Activated CD8-positive, alpha-beta memory T cell treated with anti-CD3 and anti-CD28 coated beads, Interleukin-2, amount 50 U/mL, for 1 hour (primary cell): ENCODE data around the gene PDYN.

ENCODE experiments used
- DNase-seq: peaks from one replicate; pipeline ENCODE4 v3.0.0-alpha.2; 2020; ENCODE audit errors: extremely low read depth

The PDYN gene

GRCh38 chr20:1995531-1996310, 1.9 kb upstream of the PDYN start:
- no peak for DNase-seq

- no peak for DNase-seq
Measured at GRCh38 chr20:1994627-1995026, 769 bp upstream of the PDYN start.

- no peak for DNase-seq
Measured at GRCh38 chr20:1992359-1993110, 1.3 kb downstream of the PDYN start.

- no peak for DNase-seq
Measured at GRCh38 chr20:1987826-1988225, 6.0 kb downstream of the PDYN start.

GRCh38 chr20:1983301-1983700, 10.6 kb downstream of the PDYN start:
- DNase-seq = no peak

GRCh38 chr20:1982686-1983085, 11.2 kb downstream of the PDYN start:
- DNase-seq = no peak

- DNase-seq = no peak
Measured at GRCh38 chr20:1979106-1979778, 14.6 kb downstream of the PDYN start.

- DNase-seq = no peak
Measured at GRCh38 chr20:1975291-1975690, 18.6 kb downstream of the PDYN start.

GRCh38 chr20:1973601-1974440, 20.0 kb downstream of the PDYN start:
- DNase-seq = no peak

GRCh38 chr20:1971893-1972586, 21.8 kb downstream of the PDYN start:
- DNase-seq = no peak

GRCh38 chr20:1968964-1969363, 24.9 kb downstream of the PDYN start:
- DNase-seq = no peak

- DNase-seq = peak; percentile 37
Measured at GRCh38 chr20:1965520-1966351, 28.1 kb downstream of the PDYN start.

GRCh38 chr20:1964659-1965405, 29.0 kb downstream of the PDYN start:
- DNase-seq = no peak

GRCh38 chr20:1964061-1964460, 29.8 kb downstream of the PDYN start:
- DNase-seq = no peak

GRCh38 chr20:1961374-1961773, 32.5 kb downstream of the PDYN start:
- no peak for DNase-seq

GRCh38 chr20:1959156-1959555, 34.7 kb downstream of the PDYN start:
- no peak for DNase-seq

GRCh38 chr20:1958426-1958825, 35.4 kb downstream of the PDYN start:
- DNase-seq = no peak

- DNase-seq = no peak
Measured at GRCh38 chr20:1955217-1955616, 38.6 kb downstream of the PDYN start.

GRCh38 chr20:1953621-1954020, 40.2 kb downstream of the PDYN start:
- DNase-seq = no peak
